IgD-negative memory B cell (primary cell): ENCODE data around the gene AFF3. TPM values are rescaled to one million over a fixed set of nuclear protein-coding genes. Genes with fewer than 3 reads are reported as not detected.
"Not testable (repeated sequence)": the region's sequence is repeated elsewhere in the genome, so short reads cannot be mapped to it uniquely, and the experiment has no call there.

Source experiments
- H3K27ac Mint-ChIP-seq, 3 donors: one replicate each; pipeline ENCODE4 v1.8.0; 2020 to 2022; ENCODE audit warnings: mild to moderate bottlenecking in 3 of 3, mixed read lengths in 3 of 3, moderate library complexity in 1 of 3
- H3K27me3 Mint-ChIP-seq: one replicate; pipeline ENCODE4 v1.8.0; 2021; ENCODE audit warnings: mixed read lengths
- H3K36me3 Mint-ChIP-seq: one replicate; pipeline ENCODE4 v1.8.0; 2020; ENCODE audit warnings: mild to moderate bottlenecking, mixed read lengths
- H3K4me1 Mint-ChIP-seq, 3 donors: one replicate each; pipeline ENCODE4 v1.8.0; 2020 to 2022; ENCODE audit warnings: mixed read lengths in 3 of 3, mild to moderate bottlenecking in 1 of 3
- H3K4me3 Mint-ChIP-seq, 4 donors: one replicate each; pipeline ENCODE4 v1.8.0; 2020 to 2022; ENCODE audit warnings: mild to moderate bottlenecking in 4 of 4, mixed read lengths in 4 of 4, moderate library complexity in 3 of 4
- H3K9me3 Mint-ChIP-seq, 3 donors: one replicate each; pipeline ENCODE4 v1.8.0; 2020 to 2021; ENCODE audit warnings: mixed read lengths in 3 of 3, mild to moderate bottlenecking in 1 of 3
- polyA plus RNA-seq: library from polyadenylated mRNA; unstranded; fragments of 300-500 nt; fragmentation: Illumina TruSeq; gene quantifications from one replicate; pipeline ENCODE4 v1.2.3, GENCODE V29; 2021

The AFF3 gene
- polyA plus RNA-seq, 1 donor from 2014 or later, result 85.9 TPM

DNA sequence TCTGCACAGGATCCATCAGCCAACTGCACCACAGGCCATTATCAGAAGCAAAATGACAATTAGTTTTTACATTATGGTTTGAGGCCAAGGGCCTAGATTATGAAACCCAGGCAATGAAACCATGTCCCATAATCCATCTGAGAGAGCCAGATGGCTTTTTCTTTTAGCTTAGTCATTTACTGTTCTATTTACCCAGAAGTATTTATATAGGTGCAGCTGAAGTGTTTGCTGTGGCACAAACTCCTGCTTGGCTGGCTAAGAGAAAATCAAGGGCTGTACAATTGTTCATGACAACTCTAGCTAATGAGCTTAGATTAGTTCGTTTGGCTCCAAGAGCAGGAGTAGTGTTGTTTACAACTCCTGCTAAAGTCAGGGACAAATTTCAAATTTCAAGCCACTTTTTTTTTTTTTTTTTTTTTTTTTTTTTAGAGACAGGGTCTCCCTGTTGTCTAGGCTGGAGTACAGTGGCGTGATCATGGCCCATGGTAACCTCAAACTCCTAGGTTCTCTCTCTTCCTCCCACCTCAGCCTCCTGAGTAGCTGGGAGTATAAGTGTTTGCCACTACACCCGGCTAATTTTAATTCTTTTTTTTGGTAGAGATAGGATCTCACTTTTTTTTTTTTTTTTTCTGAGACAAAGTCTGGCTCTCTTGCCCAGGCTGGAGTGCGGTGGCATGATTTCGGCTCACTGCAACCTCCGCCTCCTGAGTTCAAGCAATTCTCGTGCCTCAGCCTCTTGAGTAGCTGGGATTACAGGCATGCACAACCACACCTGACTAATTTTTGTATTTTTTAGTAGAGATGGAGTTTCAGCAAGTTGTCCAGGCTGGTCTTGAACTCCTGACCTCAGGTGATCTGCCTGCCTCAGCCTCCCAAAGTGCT, 634.2 kb downstream of the AFF3 start:
- Mint-ChIP-seq H3K27me3 (no peaks in the 10 kb centered on the region), H3K4me1 (peaks cover 12 to 17% (median 14%) of the 10 kb centered on the region in 3 donors), H3K4me3 (no peak overlapping the region), H3K36me3 (peaks cover 2% of the 10 kb centered on the region), H3K27ac (no peak overlapping the region), H3K9me3 (peaks cover 0 to 4% (median 3%) of the 10 kb centered on the region in 3 donors)

DNA sequence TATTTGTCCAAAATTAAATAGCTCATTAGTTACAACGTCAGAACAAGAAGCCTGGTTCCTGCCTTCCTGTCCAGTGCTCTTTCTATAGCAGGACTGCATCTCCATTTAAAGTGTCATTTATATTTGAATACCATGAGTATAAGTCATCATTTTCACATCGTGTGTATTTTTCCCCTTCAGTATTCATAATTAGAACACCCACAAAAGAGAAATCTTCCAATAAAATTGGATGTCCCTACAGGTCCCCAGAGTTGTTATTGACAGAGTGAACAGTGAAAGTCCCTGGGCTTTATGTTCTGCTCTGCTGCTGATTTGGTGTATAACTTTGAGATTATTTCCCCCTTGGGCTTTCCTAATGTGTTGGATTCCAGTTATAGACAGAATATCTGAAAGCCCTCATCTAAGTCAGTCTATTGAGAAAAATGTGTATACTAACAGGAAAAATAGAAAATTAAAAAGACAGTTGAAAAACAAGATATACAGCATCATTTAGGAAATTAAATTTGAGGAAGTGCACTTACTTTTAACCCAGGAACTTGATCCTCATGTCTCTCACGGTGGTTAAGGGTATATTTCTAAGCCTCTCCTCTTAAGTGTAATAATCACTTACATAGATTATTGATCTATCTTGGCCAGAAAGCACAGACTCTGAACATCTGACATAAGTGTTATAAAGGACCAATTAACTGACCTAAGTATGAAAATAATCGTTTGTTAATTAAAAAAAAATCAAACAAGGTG, 637.4 kb downstream of the AFF3 start:
- peak overlapping the region in 1 of 3 donors; percentile 27 for H3K27ac Mint-ChIP-seq
- H3K36me3 Mint-ChIP-seq, result no peaks in the 10 kb centered on the region
- peaks cover 12 to 17% (median 14%) of the 10 kb centered on the region in 3 donors for H3K4me1 Mint-ChIP-seq
- peaks cover 0 to 4% (median 3%) of the 10 kb centered on the region in 3 donors for H3K9me3 Mint-ChIP-seq
- no peaks in the 10 kb centered on the region for H3K27me3 Mint-ChIP-seq
- H3K4me3 Mint-ChIP-seq, result peak overlapping the region in 2 of 4 donors; percentile 20 to 49

DNA sequence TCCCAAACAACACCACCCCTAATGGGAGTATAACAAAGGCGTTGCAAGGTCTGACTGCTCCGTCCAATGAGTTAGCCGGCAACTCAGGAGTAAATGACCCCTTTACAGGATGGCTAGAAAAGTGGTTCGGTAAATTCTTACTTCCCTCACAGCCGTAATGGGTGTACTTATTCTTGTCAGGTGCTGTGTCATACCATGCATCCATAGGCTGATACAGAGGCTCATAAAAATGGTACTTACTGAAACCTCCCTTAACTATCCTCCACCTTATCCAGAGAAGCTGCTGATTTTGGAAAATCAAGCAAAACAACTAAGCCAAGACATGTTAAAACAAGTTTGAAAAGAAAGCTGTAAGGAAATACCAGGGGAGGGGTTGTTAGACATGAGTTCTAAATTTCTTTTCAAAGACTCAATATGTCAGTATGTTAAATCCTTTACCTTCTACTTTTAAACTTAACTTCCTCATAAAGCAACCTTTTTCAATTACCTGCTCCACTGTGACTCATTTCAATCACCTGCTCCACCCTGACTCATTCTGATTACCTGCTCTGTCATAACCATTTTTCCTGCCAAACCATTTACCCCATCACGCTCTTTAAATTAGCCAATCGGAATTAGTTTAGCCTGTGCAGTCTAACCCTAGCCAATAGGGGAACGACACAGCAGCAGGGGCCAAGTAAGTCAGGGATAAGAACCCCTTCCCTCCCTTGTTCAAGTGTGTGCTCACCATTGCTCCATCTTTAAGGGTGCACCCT, 638.6 kb downstream of the AFF3 start:
- H3K4me1 Mint-ChIP-seq, result peaks cover 12 to 17% (median 14%) of the 10 kb centered on the region in 3 donors
- not testable (repeated sequence) for H3K4me3 Mint-ChIP-seq, H3K9me3 Mint-ChIP-seq, H3K27me3 Mint-ChIP-seq, H3K36me3 Mint-ChIP-seq, H3K27ac Mint-ChIP-seq

DNA sequence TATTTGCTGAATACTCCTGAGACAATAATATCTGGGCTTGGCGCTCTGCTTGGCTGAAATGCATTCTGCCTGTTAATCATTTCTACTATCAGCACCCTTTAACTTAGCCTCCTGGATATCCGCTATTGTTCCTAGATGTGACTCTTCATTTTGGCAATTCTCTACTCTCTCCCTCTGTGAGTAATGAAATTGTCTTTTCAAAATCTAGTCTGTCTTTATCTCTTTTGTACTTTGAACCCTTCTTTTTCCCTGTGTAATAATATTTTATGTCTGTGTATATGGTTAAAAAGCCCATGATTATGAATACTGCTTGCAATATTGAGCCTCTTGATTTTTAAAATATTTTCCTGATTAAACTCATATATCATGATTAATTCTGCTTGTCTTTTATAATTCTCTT, 646.4 kb downstream of the AFF3 start:
- Mint-ChIP-seq H3K36me3 (no peaks in the 10 kb centered on the region), H3K27me3 (peaks cover 21% of the 10 kb centered on the region), H3K4me3 (peak overlapping the region in 2 of 4 donors; percentile 11 to 20), H3K27ac (no peak overlapping the region), H3K9me3 (no peaks in the 10 kb centered on the region), H3K4me1 (peaks cover 0 to under 1% (median 0%) of the 10 kb centered on the region in 3 donors)

Other genes starting within 250 kb of the AFF3 start
- gene LONRF2, start 179.9 kb upstream of the AFF3 start, polyA plus RNA-seq, result not detected